A172 (cell line): ENCODE measurements around the gene GRIK3. TPM values are rescaled to one million over a fixed set of nuclear protein-coding genes. Genes with fewer than 3 reads are reported as not detected.

ENCODE experiments used
- DNase-seq: peaks from one replicate; pipeline ENCODE4 v3.0.0-alpha.2; 2015; ENCODE audit warnings: low spot score
- total RNA-seq: library from RNA; depleted of rRNA; stranded (reverse); fragments of >200 nt; shearing (Covaris generic); gene quantifications from 2 replicates; pipeline ENCODE4 v1.2.3, GENCODE V29; 2014

The GRIK3 gene
- total RNA-seq, 1 experiment from 2014 or later: not detected

- DNase-seq: no peak
Measured at GRCh38 chr1:37043101-37043500, 8.8 kb upstream of the GRIK3 start.

GRCh38 chr1:37042506-37042905, 8.2 kb upstream of the GRIK3 start:
- no peak for DNase-seq

- no peak for DNase-seq
Measured at GRCh38 chr1:37041483-37041882, 7.2 kb upstream of the GRIK3 start.

- DNase-seq: no peak
Measured at GRCh38 chr1:37040773-37041172, 6.5 kb upstream of the GRIK3 start.

- no peak for DNase-seq
Measured at GRCh38 chr1:37040261-37040660, 5.9 kb upstream of the GRIK3 start.

GRCh38 chr1:37038227-37039093, 4.1 kb upstream of the GRIK3 start:
- peak; percentile 1 for DNase-seq

- DNase-seq: no peak
Measured at GRCh38 chr1:37037690-37038089, 3.4 kb upstream of the GRIK3 start.

GRCh38 chr1:37036667-37037053, 2.3 kb upstream of the GRIK3 start:
- no peak for DNase-seq

- DNase-seq: no peak
Measured at GRCh38 chr1:37035796-37036666, 1.7 kb upstream of the GRIK3 start.

GRCh38 chr1:37035014-37035691, 838 bp upstream of the GRIK3 start:
- no peak for DNase-seq

GRCh38 chr1:37033355-37034101, 787 bp downstream of the GRIK3 start:
- DNase-seq: no peak

- no peak for DNase-seq
Measured at GRCh38 chr1:37032660-37033354, 1.5 kb downstream of the GRIK3 start.

GRCh38 chr1:37031871-37032270, 2.4 kb downstream of the GRIK3 start:
- DNase-seq: no peak

- DNase-seq: no peak
Measured at GRCh38 chr1:37031429-37031828, 2.9 kb downstream of the GRIK3 start.

- no peak for DNase-seq
Measured at GRCh38 chr1:37028981-37029617, 5.2 kb downstream of the GRIK3 start.

GRCh38 chr1:37021502-37021901, 12.8 kb downstream of the GRIK3 start:
- no peak for DNase-seq

- DNase-seq: no peak
Measured at GRCh38 chr1:37020653-37021277, 13.6 kb downstream of the GRIK3 start.

- DNase-seq: no peak
Measured at GRCh38 chr1:37018510-37018909, 15.8 kb downstream of the GRIK3 start.

GRCh38 chr1:37017720-37018119, 16.6 kb downstream of the GRIK3 start:
- DNase-seq: no peak

GRCh38 chr1:37016121-37016520, 18.2 kb downstream of the GRIK3 start:
- no peak for DNase-seq
